GM10847 (cell line): Measurements from ENCODE around the gene MUC5B.

ENCODE experiments used
- POLR2A ChIP-seq: IDR thresholded peaks from 2 replicates; pipeline ENCODE4 v1.6.1; 2011; ENCODE audit not compliant: insufficient read length; ENCODE audit errors: extremely low read depth

The MUC5B gene

DNA sequence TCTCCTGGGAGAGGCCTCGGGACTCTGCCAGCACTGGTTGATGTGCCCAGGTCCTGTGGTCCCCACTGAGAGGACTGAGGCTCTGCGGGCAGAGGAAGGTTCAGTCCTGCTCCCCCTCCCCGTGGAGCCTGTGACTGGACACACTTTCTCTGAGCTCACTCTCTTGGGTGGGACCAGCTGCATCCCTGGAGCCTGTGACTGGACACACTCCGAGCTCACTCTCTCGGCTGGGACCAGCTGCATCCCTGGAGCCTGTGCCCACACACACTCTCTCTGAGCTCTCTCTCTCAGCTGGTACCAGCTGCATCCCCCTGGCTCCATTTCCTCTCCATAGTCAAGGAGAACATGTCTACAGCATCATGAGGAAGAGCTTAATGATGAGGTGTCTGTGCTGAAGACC lies 47.1 kb downstream of the MUC5B start:
- TF ChIP-seq POLR2A = no peak

DNA sequence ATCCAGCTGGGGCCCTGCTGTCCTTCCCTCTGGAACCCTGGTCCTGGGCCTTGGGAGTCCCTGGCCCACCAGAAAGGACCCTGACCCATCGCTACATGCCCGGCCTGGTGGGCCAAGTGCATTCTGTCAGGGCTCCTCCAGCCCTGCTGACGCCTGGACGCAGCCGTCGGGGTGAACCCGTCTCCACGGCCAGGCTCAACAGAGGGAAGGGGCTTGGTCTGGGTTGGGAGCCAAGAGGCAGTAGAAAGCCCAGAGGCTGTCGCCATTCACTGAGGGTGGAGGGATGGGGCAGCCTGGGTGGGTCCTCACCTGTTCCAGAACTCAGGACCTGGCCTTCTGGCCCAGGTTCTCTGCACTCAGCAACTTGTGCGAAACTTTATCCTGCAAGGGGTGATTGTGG lies 47.6 kb downstream of the MUC5B start:
- no peak for TF ChIP-seq POLR2A

DNA sequence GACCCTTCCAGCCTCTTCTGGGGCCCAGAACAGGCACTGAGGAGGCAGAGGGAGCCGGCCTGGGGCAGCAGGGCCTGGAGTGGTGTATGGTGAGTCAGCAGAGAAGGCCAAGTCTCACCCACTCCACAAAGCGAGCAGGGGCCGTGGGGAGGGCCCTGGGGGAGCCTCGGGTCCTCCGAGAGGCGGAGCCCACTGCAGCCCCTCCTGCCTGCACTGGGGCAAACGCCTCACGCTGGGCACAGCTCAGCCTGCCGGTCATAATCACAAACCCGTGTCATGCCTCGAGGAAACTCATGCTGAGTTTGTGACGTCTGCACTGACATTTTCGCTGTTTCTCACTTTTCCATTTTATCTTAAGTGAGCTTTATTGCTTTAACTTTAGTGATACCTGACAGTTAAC lies 48.1 kb downstream of the MUC5B start:
- TF ChIP-seq POLR2A = no peak

DNA sequence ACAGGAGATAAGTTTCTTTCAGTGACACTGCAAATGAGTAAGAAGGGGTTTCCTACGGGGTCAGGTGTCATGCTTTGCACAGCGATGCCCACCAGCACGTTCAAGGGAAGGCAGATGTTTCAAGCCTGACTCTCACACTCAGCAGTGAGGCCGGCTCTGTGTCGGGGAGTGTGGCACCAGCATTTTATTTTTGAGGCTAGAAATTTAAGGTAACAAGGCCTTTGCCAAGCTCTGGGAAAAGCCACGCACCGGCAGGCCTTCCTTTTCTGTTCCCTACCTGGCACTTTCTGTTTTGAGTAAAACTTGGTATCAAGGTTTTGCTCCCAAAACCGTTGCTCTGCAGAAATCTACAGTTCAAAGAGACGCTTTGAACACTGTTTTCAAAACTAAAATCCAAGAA lies 48.5 kb downstream of the MUC5B start:
- TF ChIP-seq POLR2A = no peak

DNA sequence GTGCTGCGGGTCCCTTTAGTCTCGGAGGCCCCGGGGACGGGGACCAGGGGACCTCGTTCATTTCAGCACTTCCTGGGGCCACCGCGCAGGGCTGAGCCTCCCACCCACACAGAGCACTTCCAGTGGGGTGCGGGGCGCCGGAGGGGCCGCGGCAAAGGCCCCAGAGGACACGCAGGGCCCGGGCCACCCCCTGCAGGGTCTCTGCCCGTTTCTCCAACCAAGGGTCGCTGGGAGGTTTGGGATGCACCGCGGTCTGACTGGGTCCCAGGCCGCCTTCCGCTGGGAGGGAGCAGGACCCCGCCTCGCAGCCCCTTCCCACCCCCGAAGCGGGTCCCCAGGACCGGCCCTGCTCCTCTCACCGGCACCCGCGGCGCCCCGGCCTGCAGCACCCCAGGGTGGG lies 49.1 kb downstream of the MUC5B start:
- no peak for TF ChIP-seq POLR2A

DNA sequence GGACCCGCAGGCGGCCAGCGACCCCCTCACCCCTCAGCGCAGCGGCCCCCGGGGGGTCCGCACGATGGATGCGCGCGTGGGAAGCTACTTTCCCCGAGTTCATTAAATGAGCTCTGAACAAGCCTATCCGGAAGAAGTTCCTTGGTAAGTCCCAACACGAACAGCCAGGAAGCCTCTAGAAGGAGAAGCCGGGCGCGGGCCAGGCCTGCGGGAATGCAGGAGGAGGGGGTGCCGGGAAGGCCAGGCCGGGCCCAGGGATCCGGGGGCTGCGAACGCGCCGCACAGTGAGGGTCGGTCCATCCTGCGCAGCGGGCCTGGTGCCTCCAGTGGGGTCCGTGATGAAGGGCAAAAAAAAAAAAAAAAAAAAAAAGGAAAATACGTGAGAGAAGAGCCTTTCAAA lies 49.7 kb downstream of the MUC5B start:
- no peak for TF ChIP-seq POLR2A

DNA sequence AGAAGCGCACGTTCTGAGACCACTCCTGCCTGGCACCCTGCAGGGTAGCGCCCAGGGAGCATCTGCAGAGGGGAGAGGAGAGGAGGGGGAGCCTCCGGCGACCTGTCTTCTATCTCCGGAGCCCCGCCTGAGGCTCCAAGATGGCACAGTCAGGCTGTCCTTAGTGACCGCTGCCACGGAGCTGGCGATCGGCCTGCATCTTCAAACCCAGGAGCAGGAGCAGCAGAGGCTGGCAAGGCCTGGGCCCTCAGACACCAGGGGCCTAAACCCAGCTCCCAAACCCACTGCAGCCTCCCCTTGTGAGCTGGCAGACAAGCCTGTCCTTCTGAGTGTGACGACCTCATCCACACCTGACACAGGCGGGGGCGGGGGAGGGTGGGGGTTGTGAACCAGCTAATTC lies 51.6 kb downstream of the MUC5B start:
- no peak for TF ChIP-seq POLR2A

DNA sequence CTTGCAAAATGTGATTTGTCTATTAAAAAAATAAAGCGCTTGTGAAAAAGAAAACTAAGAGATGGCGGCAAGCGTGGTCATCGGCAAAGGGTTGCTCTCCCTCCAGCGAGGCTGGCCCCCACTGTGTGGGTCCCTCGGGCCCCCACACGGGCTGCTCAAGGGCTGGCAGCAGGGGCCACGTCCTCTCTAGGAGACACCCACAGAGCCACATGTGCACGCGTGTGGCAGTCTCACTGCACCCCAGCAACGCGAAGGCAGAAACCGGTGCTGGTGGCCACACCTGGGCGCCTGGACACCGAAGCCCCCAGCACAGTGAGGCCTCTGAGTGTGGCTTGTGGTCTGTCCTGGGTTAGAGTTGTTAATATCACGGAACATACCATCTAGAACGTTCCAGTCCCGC lies 52.2 kb downstream of the MUC5B start:
- TF ChIP-seq POLR2A = no peak

DNA sequence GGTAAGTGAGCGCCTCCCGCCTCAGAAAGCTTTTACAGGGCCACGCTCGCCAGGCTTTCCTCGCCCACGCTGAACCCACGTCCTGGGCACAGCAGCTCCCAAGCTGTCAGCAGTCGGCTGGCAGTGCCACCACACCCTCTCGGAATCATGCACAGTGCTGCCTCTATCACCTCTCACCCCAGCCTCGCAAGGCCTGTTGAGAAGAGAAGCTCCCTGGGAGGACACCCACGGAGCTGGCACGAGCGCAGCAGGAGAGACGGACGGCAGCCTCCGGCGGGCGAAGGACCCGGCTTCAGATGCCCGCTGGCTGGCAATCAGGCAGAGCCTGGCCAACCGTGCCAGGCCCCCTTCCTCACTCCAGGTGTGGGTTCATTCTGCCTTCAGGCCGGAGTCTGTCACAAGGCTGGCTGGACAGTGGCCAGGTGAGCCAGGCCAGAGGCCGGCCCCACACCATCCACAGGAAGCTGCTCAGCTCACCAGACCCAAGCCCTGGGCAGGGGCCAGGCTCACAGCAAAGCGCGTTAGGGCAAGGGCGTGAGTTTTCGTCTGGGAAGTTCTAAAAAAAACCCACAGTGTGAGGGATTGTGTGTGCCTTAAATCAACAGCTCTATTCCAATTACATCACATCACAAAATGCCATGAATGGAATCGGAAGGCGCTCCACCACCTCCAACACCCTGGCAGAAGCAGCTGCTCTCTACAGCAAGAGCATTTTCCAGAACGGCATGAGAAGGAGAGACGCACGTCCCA lies 53.4 kb downstream of the MUC5B start:
- TF ChIP-seq POLR2A = no peak

DNA sequence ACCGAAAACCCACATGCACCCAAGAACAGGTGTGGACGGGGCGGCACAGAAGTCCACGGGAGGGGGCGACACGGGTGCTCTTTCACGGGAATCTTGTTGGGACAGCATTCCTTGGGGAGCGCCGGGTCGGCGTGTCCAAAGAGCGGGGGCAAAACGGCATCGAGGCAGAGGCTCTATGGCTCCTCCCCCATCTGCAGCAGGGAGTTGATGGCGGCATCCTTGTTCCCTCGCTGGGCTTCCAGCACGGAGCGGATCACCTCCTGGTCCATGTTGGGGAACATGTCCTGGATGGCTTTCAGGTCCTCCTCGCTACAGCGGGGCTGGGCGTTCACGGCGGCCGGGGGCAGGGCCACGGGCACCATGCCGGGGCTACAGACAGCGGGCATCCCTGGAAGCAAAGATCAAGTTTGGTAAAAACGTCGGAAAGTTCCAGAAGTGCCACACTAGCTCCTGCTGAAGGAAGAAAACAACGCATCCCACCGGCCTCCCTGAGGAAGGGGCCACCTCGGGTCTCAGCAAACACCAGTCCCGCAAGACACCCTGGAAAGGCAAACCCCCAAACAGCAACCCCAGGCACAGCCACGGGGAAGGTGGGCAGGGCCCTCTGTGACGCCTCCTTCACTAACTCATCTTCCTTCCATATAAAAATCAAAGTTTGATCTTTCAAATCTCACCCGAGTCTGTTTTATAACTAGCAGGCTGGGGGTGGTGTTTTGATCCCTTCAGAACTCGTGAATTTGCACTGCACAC lies 54.2 kb downstream of the MUC5B start:
- no peak for TF ChIP-seq POLR2A

DNA sequence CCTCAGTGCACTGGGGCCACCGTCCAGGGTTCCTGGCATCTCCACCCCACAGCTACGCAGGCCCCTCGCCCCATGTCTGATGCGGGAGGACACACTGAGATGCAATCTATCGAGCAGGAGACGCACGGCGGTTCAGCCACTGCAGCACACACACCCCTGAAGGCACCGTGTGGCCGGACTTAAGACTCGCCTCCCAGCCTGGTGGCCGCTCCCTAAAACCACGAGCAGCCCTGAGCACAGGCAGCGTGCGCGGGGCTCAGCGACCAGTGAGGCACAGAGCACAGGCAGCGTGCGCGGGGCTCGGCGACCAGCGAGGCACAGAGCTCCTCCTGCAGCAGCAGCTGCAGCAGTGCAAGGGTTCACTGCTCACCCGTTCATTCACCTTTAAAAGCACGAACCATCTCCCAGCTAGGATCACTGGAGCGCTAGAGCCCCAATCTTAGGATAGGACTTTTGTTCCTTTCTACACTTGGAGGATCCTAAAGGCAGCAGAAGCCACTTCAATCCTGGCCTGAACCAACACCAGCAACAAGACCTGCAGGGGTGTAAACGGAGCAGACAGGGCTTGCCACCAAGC lies 55.2 kb downstream of the MUC5B start:
- TF ChIP-seq POLR2A = no peak

DNA sequence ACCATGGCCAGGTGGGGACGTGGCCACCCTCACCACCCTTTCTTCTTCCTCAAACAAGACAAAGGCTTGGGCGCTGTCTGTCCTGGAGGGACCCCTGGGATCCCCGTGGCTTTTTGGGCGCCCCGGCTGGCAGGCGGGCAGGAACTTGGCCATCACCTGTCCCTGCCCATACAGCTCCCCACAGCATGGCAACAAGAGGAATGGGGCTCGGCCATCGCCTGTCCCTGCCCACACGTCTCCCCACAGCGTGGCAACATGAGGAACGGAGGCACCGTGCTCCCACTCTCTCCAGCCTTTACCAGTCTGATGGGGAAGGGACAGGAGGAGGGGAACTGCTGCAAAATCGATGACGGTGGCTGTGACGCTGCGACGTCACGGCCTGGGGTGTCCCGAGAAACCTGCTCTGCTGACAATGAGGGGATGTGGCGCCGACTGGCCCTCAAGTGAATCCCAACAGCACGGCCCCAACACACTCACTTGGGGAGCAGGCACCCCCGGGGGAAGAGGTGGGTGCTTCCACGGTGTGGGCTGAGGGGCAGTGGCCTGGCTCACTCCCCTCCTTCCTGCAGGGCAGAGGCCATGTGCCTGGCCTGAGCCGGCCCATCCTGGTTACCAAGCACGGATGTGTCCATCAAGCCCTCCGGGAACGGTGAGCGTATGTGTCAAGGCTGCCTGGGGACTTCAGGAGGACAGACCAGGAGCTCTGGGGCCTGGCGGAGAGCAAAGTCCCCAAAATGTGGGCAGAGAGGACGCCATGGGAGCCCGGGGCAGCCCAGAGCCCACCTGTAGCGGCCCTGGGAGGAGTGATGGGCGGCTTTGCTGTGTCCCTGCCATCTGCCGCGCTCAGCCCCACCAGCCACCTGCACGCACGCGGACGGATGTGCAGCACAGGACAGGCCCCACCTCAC lies 56.2 kb downstream of the MUC5B start:
- TF ChIP-seq POLR2A = no peak

DNA sequence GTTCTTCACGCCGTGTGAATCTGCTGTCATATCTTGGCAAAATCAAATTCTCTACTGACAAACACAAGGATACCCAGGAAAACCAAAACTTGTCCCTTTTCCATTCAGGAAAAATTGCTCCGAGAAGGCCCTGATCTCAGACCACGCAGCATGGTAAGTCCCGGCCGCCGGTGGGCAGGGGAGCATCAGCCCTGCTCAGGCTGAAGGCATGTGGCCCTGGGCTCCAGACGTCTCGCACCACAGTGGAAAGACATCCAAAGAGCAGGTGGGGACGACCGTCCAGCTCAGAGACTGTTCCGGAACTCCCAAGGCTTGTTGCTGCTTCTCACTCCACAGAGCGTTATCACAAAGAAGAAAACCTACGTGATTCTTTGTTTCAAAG lies 56.8 kb downstream of the MUC5B start:
- TF ChIP-seq POLR2A = no peak

DNA sequence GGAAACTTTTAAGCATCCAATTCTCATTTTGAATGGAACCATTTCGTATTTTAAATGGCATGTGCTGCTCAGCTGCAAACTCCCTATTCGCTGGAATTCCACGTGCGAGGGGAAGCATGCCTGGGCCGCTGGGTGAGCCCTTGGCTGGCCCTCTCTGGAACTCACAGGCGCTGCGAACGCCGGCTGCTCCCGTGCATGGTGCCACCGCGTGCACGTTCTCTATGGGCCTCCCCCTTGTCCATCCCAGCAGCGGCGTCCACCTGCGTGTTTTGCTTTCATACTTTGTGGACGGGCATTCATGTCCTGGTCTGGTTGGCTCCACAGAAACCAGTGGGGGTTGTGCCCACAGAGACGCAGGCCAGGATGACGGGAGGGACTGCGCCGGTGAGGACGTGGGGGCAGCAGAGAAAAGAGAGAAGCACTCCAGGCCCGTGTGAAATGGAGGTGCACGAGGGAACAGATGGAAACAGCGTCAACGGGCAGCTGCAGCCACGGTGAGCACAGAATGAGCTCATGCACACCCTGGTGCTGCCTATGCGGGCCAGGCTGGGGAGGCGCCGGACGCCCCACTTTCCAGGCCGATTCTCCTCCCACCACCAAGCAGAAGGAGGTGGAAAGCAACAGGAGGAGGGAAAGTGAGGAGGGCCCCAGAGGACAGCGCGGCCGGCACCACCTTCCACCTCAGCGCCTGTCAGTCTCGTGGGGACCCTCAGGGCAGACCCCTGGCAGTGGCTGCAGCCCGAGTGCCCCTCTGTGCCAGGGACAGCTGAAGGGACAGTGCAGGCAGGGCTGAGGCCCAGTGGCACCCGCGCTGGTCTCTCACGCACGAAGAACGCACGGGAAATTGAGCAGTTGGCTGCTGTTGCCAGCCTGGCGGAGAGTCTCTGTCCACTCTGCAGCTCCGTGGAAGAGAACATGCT lies 57.5 kb downstream of the MUC5B start:
- no peak for TF ChIP-seq POLR2A
